ENCODE data around the gene FSIP2. TPM values are rescaled to one million over a fixed set of nuclear protein-coding genes. Genes with fewer than 3 reads are reported as not detected.

Gene FSIP2
- total RNA-seq, 2 experiments from 2014 or later = 0.31 to 0.36 TPM

- H3K9me3 Mint-ChIP-seq = peaks cover 1% of the 10 kb centered on the region
- H3K36me3 Mint-ChIP-seq = no peaks in the 10 kb centered on the region
- no peak overlapping the region for H3K4me3 Mint-ChIP-seq
- no peaks in the 10 kb centered on the region for H3K27me3 Mint-ChIP-seq
- no peak for DNase-seq
- no peak overlapping the region for H3K27ac Mint-ChIP-seq
- H3K4me1 Mint-ChIP-seq = no peaks in the 10 kb centered on the region
- no peak for ATAC-seq (ENCODE audit: low read depth)
- POLR2A ChIA-PET = no interaction called here
Measured at GRCh38 chr2:185880396-185880795, 141.8 kb downstream of the FSIP2 start.

Measured in activated naive CD8-positive, alpha-beta T cell treated with anti-CD3 and anti-CD28 coated beads, Interleukin-2, amount 10 ng/mL, durations not matched to agents 7 days and 5 days (primary cell).